ENCODE results near the gene PLA2G4B.

Gene PLA2G4B

GRCh38 chr15:41869770-41870688, 31.4 kb downstream of the PLA2G4B start:
- no peak for DNase-seq (ENCODE audit: low read depth)

- DNase-seq (ENCODE audit: low read depth): peak; percentile 73
Measured at GRCh38 chr15:41870689-41871081, 32.0 kb downstream of the PLA2G4B start.

DNA sequence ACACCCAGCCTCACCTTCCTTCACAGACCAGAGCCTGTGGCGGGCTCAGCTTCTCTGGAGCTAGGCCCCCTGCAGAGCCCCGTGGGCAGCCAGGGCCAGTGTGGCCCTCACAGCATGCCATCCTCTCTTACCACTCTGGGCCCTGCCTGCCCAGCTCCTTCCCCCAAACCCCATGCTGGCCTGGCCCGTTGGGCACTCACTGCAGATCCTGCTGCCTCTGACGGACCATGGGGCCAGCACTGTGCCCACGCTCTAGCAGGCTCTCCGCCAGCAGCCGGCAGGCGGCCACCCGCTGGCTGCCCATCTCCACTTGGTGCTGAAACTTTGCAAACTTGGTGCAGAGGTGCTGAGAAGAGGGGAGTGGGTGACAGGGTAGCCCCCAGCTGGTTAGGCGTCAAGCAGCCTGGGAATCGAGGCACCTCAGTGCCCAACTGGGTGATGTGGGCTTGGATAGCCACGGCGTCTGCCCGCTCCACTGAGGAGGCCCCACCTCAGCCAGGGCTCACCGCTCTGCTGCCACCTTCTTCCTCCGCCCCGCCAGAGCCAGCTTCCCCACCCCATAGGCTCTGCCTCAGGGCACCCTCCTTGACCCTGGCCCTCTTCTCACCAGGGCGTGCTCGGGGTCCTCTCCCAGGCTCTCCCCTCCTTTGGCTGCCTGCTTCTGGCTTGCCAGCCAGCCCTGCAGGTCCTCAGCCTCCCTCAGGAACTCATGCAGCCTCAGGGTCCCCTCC, 32.7 kb downstream of the PLA2G4B start:
- DNase-seq (ENCODE audit: low read depth): no peak

- DNase-seq (ENCODE audit: low read depth): no peak
Measured at GRCh38 chr15:41872166-41872747, 33.6 kb downstream of the PLA2G4B start.

- DNase-seq (ENCODE audit: low read depth): no peak
Measured at GRCh38 chr15:41873711-41874110, 35.1 kb downstream of the PLA2G4B start.

- no peak for DNase-seq (ENCODE audit: low read depth)
Measured at GRCh38 chr15:41874736-41875135, 36.1 kb downstream of the PLA2G4B start.

DNA sequence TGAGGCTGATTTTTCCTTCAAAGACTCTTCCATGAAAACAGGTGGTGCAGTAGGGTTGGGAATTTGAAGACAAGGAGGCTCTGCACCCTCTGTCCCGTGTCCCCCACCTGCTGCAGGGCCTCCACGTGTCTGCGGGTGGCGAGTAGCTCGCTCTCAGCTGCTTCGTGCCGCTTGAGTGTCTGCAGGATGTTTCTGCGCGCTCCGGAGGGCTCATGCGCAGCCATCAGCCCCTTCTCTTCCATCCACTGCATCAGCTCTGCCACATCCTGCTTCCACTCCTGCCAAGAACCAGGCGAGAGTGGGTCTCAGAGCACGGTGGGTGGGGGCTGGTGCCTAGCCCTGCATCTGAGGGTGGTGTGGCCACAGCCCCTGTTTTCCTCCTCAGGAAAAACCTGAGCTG, 37.4 kb downstream of the PLA2G4B start:
- DNase-seq (ENCODE audit: low read depth): no peak

- no peak for DNase-seq (ENCODE audit: low read depth)
Measured at GRCh38 chr15:41876689-41877088, 38.0 kb downstream of the PLA2G4B start.

DNA sequence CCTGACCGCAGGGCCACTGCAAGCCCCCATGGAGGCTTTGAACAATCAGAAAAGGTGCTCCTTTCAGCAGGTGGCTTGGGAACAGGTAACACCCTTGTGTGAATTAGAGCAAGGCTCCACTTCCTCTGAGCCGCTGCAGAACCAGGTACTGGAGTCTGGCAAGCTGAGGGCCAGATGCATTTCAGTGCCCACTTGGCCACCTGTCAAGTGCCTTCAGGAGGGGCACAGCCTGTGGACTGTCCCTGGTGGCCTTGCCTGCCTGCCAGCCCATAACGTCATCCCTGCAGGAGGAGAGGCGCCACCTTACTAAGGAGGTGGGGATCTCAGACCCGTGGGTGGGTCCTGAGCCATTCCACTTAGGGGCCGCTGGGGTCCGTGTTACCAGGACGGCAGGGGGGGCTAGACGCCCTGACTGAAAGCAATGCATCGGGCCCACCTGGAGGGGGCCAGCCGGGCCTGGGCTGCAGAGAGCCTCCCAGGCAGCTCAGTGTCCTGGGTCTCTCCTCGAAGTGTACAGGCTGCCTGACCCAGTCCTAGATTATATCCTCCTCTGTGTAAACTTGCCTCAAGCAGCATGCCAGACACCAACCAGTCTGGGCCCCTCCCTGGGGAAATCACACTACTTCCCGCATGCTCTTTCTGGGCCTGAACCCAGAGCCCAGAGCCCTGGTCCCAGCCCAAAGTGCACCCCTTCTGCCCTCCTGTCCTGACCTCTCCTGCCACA, 39.1 kb downstream of the PLA2G4B start:
- DNase-seq (ENCODE audit: low read depth): no peak

GRCh38 chr15:41878355-41878699, 39.7 kb downstream of the PLA2G4B start:
- no peak for DNase-seq (ENCODE audit: low read depth)

GRCh38 chr15:41879321-41879845, 40.7 kb downstream of the PLA2G4B start:
- DNase-seq (ENCODE audit: low read depth): no peak

DNA sequence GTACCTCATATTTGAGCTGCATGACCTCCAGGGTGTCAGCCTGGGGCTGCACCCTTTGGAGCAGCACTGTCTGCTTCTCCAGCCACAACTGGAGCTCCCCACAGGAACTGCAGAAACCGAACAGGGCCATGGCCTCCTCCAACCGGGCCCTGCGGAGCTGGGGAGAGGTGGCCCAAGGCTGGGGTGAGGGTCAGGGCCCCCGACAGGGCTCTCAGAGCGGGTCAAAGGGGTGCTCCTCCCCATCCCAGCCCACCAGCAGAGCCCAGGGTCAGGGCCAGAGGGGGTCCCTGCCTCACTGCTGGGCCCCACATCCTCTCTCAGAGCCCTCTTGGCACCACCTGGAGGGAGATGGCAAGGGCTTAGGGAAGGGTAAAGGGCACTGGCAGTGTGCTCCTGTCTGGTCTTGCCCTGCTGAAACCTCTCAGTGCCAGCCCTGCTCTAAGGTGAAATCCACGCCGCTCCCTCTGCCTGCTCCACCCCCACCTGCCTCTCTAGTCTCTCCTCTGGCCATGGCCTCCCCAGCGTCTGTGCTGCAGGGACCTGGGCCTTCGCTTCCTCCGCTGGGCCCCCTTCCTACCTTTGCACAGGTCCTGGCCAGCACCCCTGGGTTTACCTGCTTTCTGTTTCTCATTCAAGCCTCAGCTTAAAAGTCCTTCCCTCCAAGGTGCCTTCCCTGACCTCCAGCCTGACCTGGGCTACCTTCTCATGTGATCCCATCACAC, 41.7 kb downstream of the PLA2G4B start:
- no peak for DNase-seq (ENCODE audit: low read depth)

- DNase-seq (ENCODE audit: low read depth): no peak
Measured at GRCh38 chr15:41881086-41881485, 42.4 kb downstream of the PLA2G4B start.

DNA sequence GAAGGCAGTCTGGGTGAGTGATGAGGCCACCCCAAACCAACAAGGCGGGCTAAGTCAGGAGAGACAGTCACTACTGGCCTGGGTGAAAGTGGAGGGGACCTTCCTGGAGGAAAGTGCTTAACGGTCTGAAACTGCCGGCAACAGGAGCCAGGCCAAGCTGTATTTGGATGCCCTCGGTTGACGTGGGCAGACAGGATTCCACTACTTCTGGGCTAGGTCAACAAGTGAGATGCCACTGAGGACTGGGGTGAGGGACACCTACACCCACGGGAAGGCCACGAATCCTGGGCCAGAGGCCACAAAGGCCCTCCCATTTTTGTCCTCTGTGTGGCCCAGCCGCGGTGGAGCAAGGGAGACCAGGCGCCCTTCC, 42.9 kb downstream of the PLA2G4B start:
- no peak for DNase-seq (ENCODE audit: low read depth)

GRCh38 chr15:41881920-41882688, 43.5 kb downstream of the PLA2G4B start:
- DNase-seq (ENCODE audit: low read depth): peak; percentile 18

DNA sequence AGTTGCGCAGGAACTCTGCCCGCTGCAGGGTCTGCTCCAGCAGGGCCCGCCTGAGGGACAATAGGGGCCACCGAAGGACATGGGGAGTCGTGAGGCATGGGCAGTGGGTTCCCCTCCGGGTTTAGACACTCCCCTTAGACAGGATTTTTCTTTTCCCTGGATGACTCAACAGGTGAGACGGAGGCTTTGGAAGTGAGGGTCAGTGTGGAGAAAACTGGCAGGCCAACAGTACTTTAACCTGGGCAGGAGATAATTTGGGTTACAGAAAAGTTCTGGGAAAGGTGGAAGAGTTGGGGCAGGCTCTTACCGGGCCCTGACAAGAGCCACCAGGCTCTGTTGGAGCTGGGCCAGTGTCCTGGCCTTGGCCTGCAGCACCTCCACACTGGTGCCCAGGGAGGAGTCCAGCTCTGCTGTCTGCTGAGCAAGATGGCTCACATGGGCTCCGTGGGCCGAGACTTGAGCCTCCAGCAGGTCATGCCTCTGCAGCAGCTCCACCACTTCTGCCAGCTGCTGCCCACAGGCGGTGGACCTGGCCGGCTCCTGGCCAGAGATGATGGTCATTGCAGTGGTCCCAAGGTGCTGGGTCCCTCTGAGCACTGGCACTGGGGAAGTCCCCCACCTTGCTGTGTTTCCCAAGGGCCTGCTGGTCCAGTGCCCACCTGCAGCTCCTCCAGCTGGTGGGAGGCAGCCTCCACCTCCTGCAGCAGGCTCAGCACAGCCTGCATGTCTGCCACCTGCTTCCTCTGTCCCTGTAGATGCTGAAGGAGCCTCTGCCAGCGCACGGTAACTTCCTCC, 44.2 kb downstream of the PLA2G4B start:
- DNase-seq (ENCODE audit: low read depth): no peak

DNA sequence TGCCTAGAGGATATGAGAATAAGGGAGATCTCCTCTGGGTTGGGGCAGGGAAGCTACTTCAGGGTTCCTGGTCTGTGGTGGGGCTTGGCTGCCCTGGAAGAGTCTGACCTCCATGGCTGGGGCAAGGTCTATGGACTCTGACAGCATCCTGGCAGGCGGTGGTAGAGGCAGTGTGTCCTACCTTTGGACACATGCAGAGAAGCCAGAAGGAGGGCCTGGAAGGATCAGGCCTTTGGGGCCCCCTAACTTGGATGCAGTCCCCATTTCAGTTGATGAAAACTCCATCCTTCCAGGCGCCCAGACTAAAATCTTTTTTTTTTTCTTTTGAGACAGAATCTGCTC, 44.8 kb downstream of the PLA2G4B start:
- no peak for DNase-seq (ENCODE audit: low read depth)

GRCh38 chr15:41884458-41884857, 45.8 kb downstream of the PLA2G4B start:
- no peak for DNase-seq (ENCODE audit: low read depth)

DNA sequence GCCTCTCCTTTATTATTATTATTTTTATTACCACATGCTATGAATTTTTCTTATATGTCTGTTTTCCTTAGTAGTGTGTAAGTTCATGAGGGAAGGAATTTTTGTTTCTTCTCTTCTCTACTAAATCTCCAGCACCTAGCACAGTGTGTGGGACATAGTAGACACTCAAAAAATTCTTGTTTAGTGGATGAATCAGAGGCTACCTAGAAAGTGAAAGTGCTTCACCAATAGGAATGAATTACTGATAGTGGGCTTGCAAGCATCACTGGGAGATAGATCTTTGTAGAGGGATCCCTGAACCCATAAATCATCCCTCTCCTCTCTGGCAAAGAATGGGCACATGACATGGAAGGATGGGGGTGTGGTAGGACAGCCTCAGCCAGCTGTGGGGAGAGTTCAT, 46.7 kb downstream of the PLA2G4B start:
- DNase-seq (ENCODE audit: low read depth): peak; percentile 28

DNA sequence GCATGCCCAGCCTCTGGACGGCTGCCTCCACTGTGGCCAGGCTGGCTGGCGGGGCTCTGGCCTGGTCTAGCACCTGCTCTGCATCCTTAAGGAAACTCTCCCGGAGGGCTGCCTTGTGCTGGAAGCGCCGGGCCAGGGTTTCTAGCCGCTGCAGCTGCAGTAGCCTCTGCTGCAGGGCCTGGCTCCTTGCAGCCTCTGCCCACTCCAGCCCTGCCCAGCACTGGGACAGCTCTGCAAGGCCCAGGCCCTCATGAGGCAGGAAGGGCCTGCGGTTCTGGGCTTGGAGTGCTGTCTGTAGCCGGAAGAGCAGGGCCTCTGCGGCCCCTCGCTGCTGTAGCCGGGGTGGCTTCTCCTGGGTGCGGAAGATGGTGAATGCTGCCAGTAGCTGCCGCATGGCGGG, 47.2 kb downstream of the PLA2G4B start:
- DNase-seq (ENCODE audit: low read depth): no peak
